AG04450 (cell line): ENCODE results near the gene APP. TPM values are rescaled to one million over a fixed set of nuclear protein-coding genes. Genes with fewer than 3 reads are reported as not detected.

Experiments
- CTCF ChIA-PET: fragments of 300-600, 350-600 bp; formaldehyde crosslinking; extraction: SDS; loops from one replicate; lab custom pipeline; 2022; ENCODE audit warnings: antibody characterized with exemption, inconsistent platforms; lab: Charles Lee
- POLR2A ChIA-PET: fragments of 350-600 bp; formaldehyde crosslinking; extraction: SDS; loops from one replicate; lab custom pipeline; 2021; ENCODE audit warnings: antibody characterized with exemption, inconsistent platforms; lab: Yijun Ruan, JAX
- DNase-seq: peaks from one replicate; pipeline ENCODE4 v3.0.0-alpha.2; 2011; ENCODE audit warnings: low read depth, low spot score
- H3K27ac ChIP-seq: one replicate; pipeline ENCODE4 v1.5.1; 2012; ENCODE audit warnings: low read depth, low read length, control low read depth
- H3K27me3 ChIP-seq: one replicate; pipeline ENCODE4 v1.6.0; 2012; ENCODE audit warnings: low read length; ENCODE audit not compliant: control insufficient read depth, insufficient read depth
- H3K4me3 ChIP-seq: 2 replicates; pipeline ENCODE4 v1.5.1; 2011; ENCODE audit warnings: mild to moderate bottlenecking, low read depth, low read length, control low read depth
- H3K9me3 ChIP-seq: 2 replicates; pipeline ENCODE4 v1.5.1; 2012; ENCODE audit warnings: low read length; ENCODE audit not compliant: control insufficient read depth, insufficient read depth
- polyA plus RNA-seq: library from polyadenylated mRNA; depleted of rRNA; stranded (reverse); fragments of >200 nt; gene quantifications from 2 replicates; pipeline ENCODE4 v1.2.3, GENCODE V29; 2011
- TF ChIP-seq, protein P1 (sequence below): IDR thresholded peaks from 2 replicates; pipeline ENCODE4 v1.5.1; 2011; ENCODE audit warnings: low read depth, low read length, control low read depth, inconsistent platforms

Gene APP
- polyA plus RNA-seq, 1 experiment, result 870 TPM

DNA sequence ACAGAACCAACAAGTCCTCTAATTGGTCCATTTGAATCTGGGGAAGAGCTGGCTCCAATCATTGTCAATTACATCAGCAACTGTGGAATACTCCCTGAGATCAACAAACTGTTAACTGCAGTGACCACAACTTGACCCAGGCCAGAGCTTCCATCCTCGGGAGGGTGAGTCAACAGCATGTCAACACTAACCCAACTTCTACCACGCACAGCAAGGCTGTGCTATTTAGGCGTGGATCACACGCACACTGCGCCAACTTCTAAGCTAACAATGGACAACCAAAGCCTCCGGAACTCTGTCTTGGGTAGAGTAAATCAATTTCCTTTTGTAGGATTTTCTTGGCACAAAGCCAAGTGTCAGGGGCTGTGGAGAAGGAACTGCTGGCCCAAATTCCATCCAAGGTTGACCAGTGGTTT lies 30.4 kb downstream of the APP start:
- TF ChIP-seq, protein P1, sequence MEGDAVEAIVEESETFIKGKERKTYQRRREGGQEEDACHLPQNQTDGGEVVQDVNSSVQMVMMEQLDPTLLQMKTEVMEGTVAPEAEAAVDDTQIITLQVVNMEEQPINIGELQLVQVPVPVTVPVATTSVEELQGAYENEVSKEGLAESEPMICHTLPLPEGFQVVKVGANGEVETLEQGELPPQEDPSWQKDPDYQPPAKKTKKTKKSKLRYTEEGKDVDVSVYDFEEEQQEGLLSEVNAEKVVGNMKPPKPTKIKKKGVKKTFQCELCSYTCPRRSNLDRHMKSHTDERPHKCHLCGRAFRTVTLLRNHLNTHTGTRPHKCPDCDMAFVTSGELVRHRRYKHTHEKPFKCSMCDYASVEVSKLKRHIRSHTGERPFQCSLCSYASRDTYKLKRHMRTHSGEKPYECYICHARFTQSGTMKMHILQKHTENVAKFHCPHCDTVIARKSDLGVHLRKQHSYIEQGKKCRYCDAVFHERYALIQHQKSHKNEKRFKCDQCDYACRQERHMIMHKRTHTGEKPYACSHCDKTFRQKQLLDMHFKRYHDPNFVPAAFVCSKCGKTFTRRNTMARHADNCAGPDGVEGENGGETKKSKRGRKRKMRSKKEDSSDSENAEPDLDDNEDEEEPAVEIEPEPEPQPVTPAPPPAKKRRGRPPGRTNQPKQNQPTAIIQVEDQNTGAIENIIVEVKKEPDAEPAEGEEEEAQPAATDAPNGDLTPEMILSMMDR, result no peak

DNA sequence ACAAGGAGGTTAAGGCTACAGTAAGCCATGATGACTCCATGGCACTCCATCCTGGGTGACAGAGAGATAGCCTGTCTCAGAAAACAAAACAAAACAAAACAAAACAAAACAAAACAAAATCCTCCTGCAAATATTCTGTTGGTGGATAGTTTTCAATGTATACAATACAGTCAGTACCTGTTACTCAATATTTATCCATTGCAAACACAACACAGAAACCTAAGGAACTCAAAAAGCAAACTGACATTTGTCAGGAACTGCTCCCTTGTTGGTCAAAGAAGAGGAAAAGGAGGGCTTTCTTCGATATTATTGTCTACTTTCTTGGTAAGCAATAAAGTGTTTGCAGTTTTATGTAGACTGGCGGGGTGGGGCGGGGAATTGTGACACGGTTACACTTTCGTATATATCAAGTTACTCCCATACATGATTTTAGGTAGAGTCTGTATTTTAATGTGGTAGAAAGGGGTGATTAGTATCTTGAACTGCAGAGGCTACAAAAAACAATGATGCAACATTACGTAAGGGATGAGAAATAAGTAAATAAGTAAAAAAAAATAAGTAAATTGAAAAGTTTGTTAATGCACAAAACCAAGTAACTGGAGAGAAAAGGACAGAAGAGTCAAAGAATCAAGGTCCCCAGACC lies 31.8 kb downstream of the APP start:
- TF ChIP-seq, protein P1, result no peak
- H3K9me3 ChIP-seq, result no peaks in the 10 kb centered on the region; the same call in 1 of the 2 replicates
- no peaks in the 10 kb centered on the region for H3K27me3 ChIP-seq
- CTCF ChIA-PET, result no interaction called here
- POLR2A ChIA-PET, result no interaction called here
- no peak overlapping the region for H3K4me3 ChIP-seq
- no peak overlapping the region for H3K27ac ChIP-seq
- DNase-seq, result no peak

More for the DNA sequence above, 30.4 kb downstream of the APP start:
- Histone ChIP-seq H3K4me3 (no peak overlapping the region), H3K27ac (peak overlapping the region; percentile 74), H3K9me3 (no peaks in the 10 kb centered on the region; the same call in 1 of the 2 replicates), H3K27me3 (no peaks in the 10 kb centered on the region)
- CTCF ChIA-PET, result no interaction called here
- POLR2A ChIA-PET, result interaction anchor here (0.5 to 2.5 kb wide), 7 partner anchors 8 to 205 kb away, joined by 3 to 8 read pairs (median 3); no protein-coding TSS in a partner anchor
- peak; percentile 93 for DNase-seq

DNA sequence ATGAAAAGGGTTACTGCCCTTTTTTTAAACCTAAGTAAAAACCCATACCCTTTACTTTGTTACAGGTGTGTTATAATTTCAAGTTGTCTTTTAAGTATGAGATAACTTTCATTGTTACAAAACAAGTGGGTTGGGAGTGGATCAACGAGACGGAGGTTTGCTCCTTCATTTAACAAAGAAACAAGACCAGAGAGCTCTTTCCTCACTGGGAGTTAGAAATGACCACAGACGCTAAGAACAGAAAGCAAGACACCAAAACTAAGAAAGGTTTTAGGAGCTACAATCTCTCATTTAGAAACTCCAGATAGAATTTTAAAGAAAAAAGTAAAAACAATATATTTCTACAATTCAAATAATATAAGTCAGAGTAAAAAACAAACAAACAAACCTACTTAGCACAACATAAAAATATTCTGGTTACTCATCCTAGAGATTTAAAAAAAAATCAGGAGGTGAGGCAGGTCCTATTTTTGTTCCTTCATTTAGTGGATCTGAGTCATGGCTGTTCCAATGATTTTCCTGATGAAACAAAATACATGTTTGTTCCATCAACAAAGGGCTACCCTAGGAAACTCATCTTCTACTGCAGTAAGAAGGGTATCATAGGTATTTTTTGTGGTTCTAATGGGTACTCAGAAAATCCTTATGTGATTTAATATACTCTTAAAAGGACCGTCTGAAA lies 33.0 kb downstream of the APP start:
- Histone ChIP-seq H3K27ac (no peak overlapping the region), H3K27me3 (no peaks in the 10 kb centered on the region), H3K4me3 (no peak overlapping the region), H3K9me3 (no peaks in the 10 kb centered on the region; the same call in 1 of the 2 replicates)
- no peak for DNase-seq
- ChIA-PET POLR2A (no interaction called here), CTCF (no interaction called here)
- TF ChIP-seq, protein P1, result no peak

DNA sequence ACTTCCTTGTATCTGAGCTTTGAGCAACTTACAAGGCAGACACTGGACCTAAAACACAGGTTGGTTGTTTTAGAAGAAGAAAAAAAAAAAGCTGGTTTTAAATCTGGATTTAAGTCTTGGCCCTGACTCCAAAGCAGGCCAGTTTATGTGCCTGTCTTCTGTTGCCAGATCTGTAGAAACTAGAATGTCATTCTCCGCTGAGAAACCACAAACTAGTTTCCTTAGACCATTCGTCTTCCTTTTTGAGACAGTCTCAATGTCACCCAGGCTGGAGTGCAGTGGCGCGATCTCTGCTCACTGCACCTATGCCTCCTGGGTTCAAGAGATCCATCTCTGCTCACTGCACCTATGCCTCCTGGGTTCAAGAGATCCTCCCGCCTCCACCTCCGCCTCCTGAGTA lies 33.9 kb downstream of the APP start:
- Histone ChIP-seq H3K4me3 (no peak overlapping the region), H3K27ac (no peak overlapping the region), H3K9me3 (no peaks in the 10 kb centered on the region; the same call in 1 of the 2 replicates), H3K27me3 (no peaks in the 10 kb centered on the region)
- POLR2A ChIA-PET, result no interaction called here
- TF ChIP-seq, protein P1, result no peak
- DNase-seq, result no peak
- CTCF ChIA-PET, result no interaction called here

DNA sequence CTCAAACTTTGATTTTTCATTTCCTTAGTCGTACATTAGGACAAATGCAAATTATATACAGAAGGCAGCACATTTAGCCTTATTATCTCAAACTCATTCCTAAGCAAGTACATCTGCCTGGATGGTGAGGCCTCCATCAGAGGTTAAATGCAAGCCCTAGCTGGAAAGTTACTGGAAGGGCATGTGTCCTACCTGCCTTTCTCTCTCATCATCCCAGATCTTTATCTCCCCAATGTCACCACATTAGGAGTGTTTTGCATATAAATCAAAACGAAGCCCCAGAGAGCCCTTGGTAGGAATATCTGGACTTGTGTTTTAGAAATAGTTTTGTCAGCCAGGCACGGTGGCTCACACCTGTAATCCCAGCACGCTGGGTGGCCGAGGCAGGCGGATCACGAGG lies 35.0 kb downstream of the APP start:
- ChIA-PET CTCF (no interaction called here), POLR2A (no interaction called here)

More for the DNA sequence above, 35.0 kb downstream of the APP start:
- no peak overlapping the region for H3K4me3 ChIP-seq
- no peak overlapping the region for H3K27ac ChIP-seq
- H3K9me3 ChIP-seq, result no peaks in the 10 kb centered on the region; the same call in 1 of the 2 replicates
- TF ChIP-seq, protein P1, result no peak
- DNase-seq, result no peak
- H3K27me3 ChIP-seq, result no peaks in the 10 kb centered on the region
